Measurements from ENCODE around the gene EMC8. TPM values are rescaled to one million over a fixed set of nuclear protein-coding genes. Genes with fewer than 3 reads are reported as not detected.

The EMC8 gene
- total RNA-seq = 10 to 100 TPM; 23.4 to 32.5 (median 26.8) TPM

GRCh38 chr16:85799497-85800320 is at the start of gene EMC8, which contains the start of gene COX4I1:
Gene EMC8, minus strand, starts transcription at chr16:85799544. Its CDS starts 249 bp downstream, at chr16:85799295.
Gene COX4I1, plus strand, starts transcription at chr16:85799695. Its CDS starts 1,511 bp downstream, at chr16:85801206.
- H3K4me3 ChIP-seq = peak within 1 kb of the TSS; percentile 86 to 88
- no peaks in the 10 kb centered on the region for H3K9me3 ChIP-seq
- H3K27ac ChIP-seq = peak within 1 kb of the TSS; percentile 80 to 91 (median 90)
- peaks cover 0 to 74% (median 23%) of the 10 kb centered on the region in 3 donors for H3K4me1 ChIP-seq
- peak in 1 of 4 experiments; percentile 24 for TF ChIP-seq CTCF (IDR thresholded peaks at IDR 0.05)
- peak; percentile 70 to 75 for TF ChIP-seq POLR2A (IDR thresholded peaks at IDR 0.05)
- TF ChIP-seq EP300 (IDR thresholded peaks at IDR 0.05) = no peak
- TF ChIP-seq POLR2AphosphoS5 (IDR thresholded peaks at IDR 0.05) = peak; percentile 77
- H3K27me3 ChIP-seq = no peaks in the 10 kb centered on the region
- ATAC-seq = peak; percentile 99
- H3K36me3 ChIP-seq = peaks cover 0 to 61% of the 10 kb centered on the region in 2 donors
- WGBS, 2 donors (ENCODE audit: low coverage in 1 of 2) = 0% methylated on average over 5 of the region's 87 CpGs; no CpG with 5 or more reads in 1 of the 2 donors

DNA sequence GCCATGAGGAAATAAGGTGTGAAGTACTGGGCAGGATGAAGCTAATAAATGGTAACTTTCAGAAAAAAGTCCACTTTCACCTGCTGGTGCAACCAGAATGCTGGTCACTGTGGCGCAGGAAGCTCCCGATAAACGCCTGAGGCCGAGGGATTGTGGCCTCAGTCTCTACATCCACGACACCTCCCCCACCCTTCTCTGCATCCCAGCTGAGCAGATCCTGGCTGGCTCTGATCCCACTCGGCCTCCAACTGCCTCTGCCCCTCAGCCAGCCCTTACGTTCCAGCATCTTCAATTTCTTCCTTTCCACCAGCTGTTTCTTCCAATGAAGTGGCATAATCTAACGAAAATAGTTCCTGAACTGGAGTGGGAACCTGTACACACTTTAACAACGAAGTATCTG is 49.6 kb upstream of the EMC8 start:
- no peak overlapping the region for H3K27ac ChIP-seq
- H3K4me3 ChIP-seq = no peak overlapping the region
- H3K36me3 ChIP-seq = no peaks in the 10 kb centered on the region
- no peak for ATAC-seq
- peaks cover 7% of the 10 kb centered on the region for H3K27me3 ChIP-seq
- H3K9me3 ChIP-seq = no peaks in the 10 kb centered on the region
- no peak for TF ChIP-seq POLR2AphosphoS5 (IDR thresholded peaks at IDR 0.05)
- no peak for TF ChIP-seq POLR2A (IDR thresholded peaks at IDR 0.05)
- TF ChIP-seq CTCF (IDR thresholded peaks at IDR 0.05) = no peak
- no peak for TF ChIP-seq EP300 (IDR thresholded peaks at IDR 0.05)
- 43% methylated on average over 9 of the region's 9 CpGs for WGBS, 2 donors (ENCODE audit: low coverage in 1 of 2)
- H3K4me1 ChIP-seq = peaks cover 0 to 11% (median 0%) of the 10 kb centered on the region in 3 donors

GRCh38 chr16:85847681-85848601 is 48.6 kb upstream of the EMC8 start:
- H3K27me3 ChIP-seq = peaks cover 7% of the 10 kb centered on the region
- H3K36me3 ChIP-seq = no peaks in the 10 kb centered on the region
- H3K4me3 ChIP-seq = no peak overlapping the region
- TF ChIP-seq CTCF (IDR thresholded peaks at IDR 0.05) (no peak), EP300 (IDR thresholded peaks at IDR 0.05) (no peak), POLR2AphosphoS5 (IDR thresholded peaks at IDR 0.05) (no peak), POLR2A (IDR thresholded peaks at IDR 0.05) (no peak)
- ATAC-seq = no peak
- 69 to 74% methylated on average over 12 to 31 of the region's 39 CpGs for WGBS, 2 donors (ENCODE audit: low coverage in 1 of 2)
- H3K4me1 ChIP-seq = peaks cover 0 to 11% (median 0%) of the 10 kb centered on the region in 3 donors
- H3K27ac ChIP-seq = no peak overlapping the region
- H3K9me3 ChIP-seq = no peaks in the 10 kb centered on the region

- H3K4me3 ChIP-seq = no peak overlapping the region
- no peak overlapping the region for H3K27ac ChIP-seq
- WGBS, 2 donors (ENCODE audit: low coverage in 1 of 2) = 0 to 100% methylated on average over 1 of the region's 15 CpGs
- no peaks in the 10 kb centered on the region for H3K36me3 ChIP-seq
- no peak for ATAC-seq
- peaks cover 7% of the 10 kb centered on the region for H3K27me3 ChIP-seq
- TF ChIP-seq EP300 (IDR thresholded peaks at IDR 0.05) = no peak
- TF ChIP-seq CTCF (IDR thresholded peaks at IDR 0.05) = no peak
- no peak for TF ChIP-seq POLR2A (IDR thresholded peaks at IDR 0.05)
- TF ChIP-seq POLR2AphosphoS5 (IDR thresholded peaks at IDR 0.05) = no peak
- H3K9me3 ChIP-seq = no peaks in the 10 kb centered on the region
- H3K4me1 ChIP-seq = peaks cover 0 to 11% (median 0%) of the 10 kb centered on the region in 3 donors
Observed at GRCh38 chr16:85847036-85847435, 47.7 kb upstream of the EMC8 start.

Data from gastroesophageal sphincter (tissue), 4 donors.